ENCODE measurements around the gene NINL. TPM values are rescaled to one million over a fixed set of nuclear protein-coding genes. Genes with fewer than 3 reads are reported as not detected.

Gene NINL
- polyA plus RNA-seq, 1 of the 3 experiments (the other 2 are of a cell fraction), result 22.5 TPM

GRCh38 chr20:25626779-25627178 is 41.4 kb upstream of the NINL start:
- Histone ChIP-seq H3K27me3 (ENCODE audit: insufficient read depth) (no peaks in the 10 kb centered on the region), H3K27ac (ENCODE audit: low read depth in 2 of 2, low read length in 1 of 2) (no peak overlapping the region), H2AFZ (ENCODE audit: low read depth) (no peak overlapping the region), H3K79me2 (ENCODE audit: insufficient read depth) (peaks cover 17% of the 10 kb centered on the region), H3F3A (replicated peaks; ENCODE audit: insufficient read depth) (no peaks in the 10 kb centered on the region), H3K4me2 (no peak overlapping the region), H3K9ac (no peak overlapping the region), H3K4me3 (ENCODE audit: low read depth in 2 of 2, low read length in 1 of 2) (no peak overlapping the region), H3K4me1 (ENCODE audit: control insufficient read depth in 1 of 2, insufficient read depth in 2 of 2, low read depth in 1 of 2, low read length in 1 of 2) (peaks cover 0 to 19% of the 10 kb centered on the region in 2 experiments; a peak in 3 of 4 replicates), H3K9me3 (no peaks in the 10 kb centered on the region), H3K9me2 (no peaks in the 10 kb centered on the region), H3K36me3 (replicated peaks in 1 of 2; ENCODE audit: control insufficient read depth in 1 of 2, insufficient read depth in 2 of 2, low read length in 1 of 2) (no peaks in the 10 kb centered on the region), H4K20me1 (ENCODE audit: insufficient read depth) (no peaks in the 10 kb centered on the region)
- ChIA-PET CTCF (no interaction called here), POLR2A (no interaction called here)
- TF ChIP-seq FOSL2 (IDR thresholded peaks at IDR 0.05; ENCODE audit: borderline replicate concordance, low read depth), result no peak
- no peak for TF ChIP-seq SIN3A (IDR thresholded peaks at IDR 0.05; ENCODE audit: borderline replicate concordance, low read depth, low read length)
- TF ChIP-seq, protein P1, sequence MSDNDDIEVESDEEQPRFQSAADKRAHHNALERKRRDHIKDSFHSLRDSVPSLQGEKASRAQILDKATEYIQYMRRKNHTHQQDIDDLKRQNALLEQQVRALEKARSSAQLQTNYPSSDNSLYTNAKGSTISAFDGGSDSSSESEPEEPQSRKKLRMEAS (IDR thresholded peaks at IDR 0.05; ENCODE audit: low read depth), result no peak
- TF ChIP-seq MEF2A (IDR thresholded peaks at IDR 0.05; ENCODE audit: borderline replicate concordance, low read depth), result no peak
- WGBS (ENCODE audit: low lambda C conversion rate), result 95% methylated on average over 9 of the region's 9 CpGs
- DNase-seq, result no peak

DNA sequence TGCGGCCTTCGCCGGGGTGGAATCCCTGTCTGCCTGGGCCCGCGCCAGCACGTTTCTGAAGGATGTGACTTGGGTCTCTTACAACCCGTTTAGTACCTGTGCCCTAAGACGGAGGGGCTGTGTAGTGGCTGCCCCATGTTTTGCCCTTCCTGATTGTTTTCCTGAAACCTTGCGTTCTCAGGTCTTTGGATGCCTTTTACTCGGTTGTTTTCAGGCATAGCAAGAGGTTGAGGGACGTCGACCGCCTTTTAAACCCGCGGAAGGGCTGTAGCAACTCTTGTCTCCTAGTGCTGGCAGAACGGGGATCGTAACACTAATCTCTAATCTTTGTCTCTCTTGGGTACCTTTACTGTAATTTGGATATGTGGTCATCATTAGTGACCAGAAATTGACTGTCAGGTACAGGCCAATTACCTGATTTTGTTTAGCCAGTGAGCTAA is 39.2 kb upstream of the NINL start:
- Histone ChIP-seq H4K20me1 (ENCODE audit: insufficient read depth) (no peaks in the 10 kb centered on the region; the same call in 1 of the 2 replicates), H3K9ac (peak overlapping the region; percentile 96), H3F3A (replicated peaks; ENCODE audit: insufficient read depth) (no peaks in the 10 kb centered on the region), H3K4me3 (ENCODE audit: low read depth in 2 of 2, low read length in 1 of 2) (peak overlapping the region; percentile 86 to 94), H3K27ac (ENCODE audit: low read depth in 2 of 2, low read length in 1 of 2) (peak overlapping the region; percentile 81 to 98), H3K9me2 (no peaks in the 10 kb centered on the region), H3K79me2 (ENCODE audit: insufficient read depth) (peaks cover 40% of the 10 kb centered on the region), H2AFZ (ENCODE audit: low read depth) (peak overlapping the region; percentile 88), H3K9me3 (no peaks in the 10 kb centered on the region), H3K27me3 (ENCODE audit: insufficient read depth) (no peaks in the 10 kb centered on the region), H3K4me2 (peak overlapping the region; percentile 96), H3K36me3 (replicated peaks in 1 of 2; ENCODE audit: control insufficient read depth in 1 of 2, insufficient read depth in 2 of 2, low read length in 1 of 2) (peaks cover 0 to 6% of the 10 kb centered on the region in 2 experiments), H3K4me1 (ENCODE audit: control insufficient read depth in 1 of 2, insufficient read depth in 2 of 2, low read depth in 1 of 2, low read length in 1 of 2) (peaks cover 0 to 19% of the 10 kb centered on the region in 2 experiments; a peak in 3 of 4 replicates)
- ChIA-PET POLR2A (no interaction called here), CTCF (no interaction called here)
- 46% methylated on average over 12 of the region's 17 CpGs for WGBS (ENCODE audit: low lambda C conversion rate)
- DNase-seq, result no peak
- TF ChIP-seq YY1 (IDR thresholded peaks at IDR 0.05; ENCODE audit: low read depth) (no peak), MEF2A (IDR thresholded peaks at IDR 0.05; ENCODE audit: borderline replicate concordance, low read depth) (no peak), SIN3A (IDR thresholded peaks at IDR 0.05; ENCODE audit: borderline replicate concordance, low read depth, low read length) (0 out of 2 replicates have a peak, but pooled peaks have one; percentile 3)

- H3K36me3 ChIP-seq (replicated peaks in 1 of 2; ENCODE audit: control insufficient read depth in 1 of 2, insufficient read depth in 2 of 2, low read length in 1 of 2), result peaks cover 0 to 6% of the 10 kb centered on the region in 2 experiments
- no peaks in the 10 kb centered on the region for H3K9me2 ChIP-seq
- H3K79me2 ChIP-seq (ENCODE audit: insufficient read depth), result peaks cover 41% of the 10 kb centered on the region
- no peaks in the 10 kb centered on the region; the same call in 1 of the 2 replicates for H4K20me1 ChIP-seq (ENCODE audit: insufficient read depth)
- peak within 1 kb of the TSS; percentile 90 for H2AFZ ChIP-seq (ENCODE audit: low read depth)
- no peaks in the 10 kb centered on the region for H3F3A ChIP-seq (replicated peaks; ENCODE audit: insufficient read depth)
- H3K9me3 ChIP-seq, result no peaks in the 10 kb centered on the region
- H3K9ac ChIP-seq, result peak within 1 kb of the TSS; percentile 96
- peak within 1 kb of the TSS; percentile 86 to 94 for H3K4me3 ChIP-seq (ENCODE audit: low read depth in 2 of 2, low read length in 1 of 2)
- H3K4me1 ChIP-seq (ENCODE audit: control insufficient read depth in 1 of 2, insufficient read depth in 2 of 2, low read depth in 1 of 2, low read length in 1 of 2), result peaks cover 0 to 19% of the 10 kb centered on the region in 2 experiments; a peak in 3 of 4 replicates
- peak within 1 kb of the TSS; percentile 81 to 98 for H3K27ac ChIP-seq (ENCODE audit: low read depth in 2 of 2, low read length in 1 of 2)
- peak within 1 kb of the TSS; percentile 96 for H3K4me2 ChIP-seq
- H3K27me3 ChIP-seq (ENCODE audit: insufficient read depth), result no peaks in the 10 kb centered on the region
- ChIA-PET CTCF (interaction anchor here (1.2 kb wide), 1 partner anchor 129 kb away, joined by 3 read pairs; no protein-coding TSS in a partner anchor), POLR2A (interaction anchor here (1.9 kb wide), 1 partner anchor 39 kb away, joined by 4 read pairs; no protein-coding TSS in a partner anchor)
- WGBS (ENCODE audit: low lambda C conversion rate), result under 1% methylated on average over 36 of the region's 81 CpGs
- peak; percentile 97 for DNase-seq
- TF ChIP-seq GABPA (IDR thresholded peaks at IDR 0.05; ENCODE audit: low read depth), result no peak
- TF ChIP-seq, protein P2, sequence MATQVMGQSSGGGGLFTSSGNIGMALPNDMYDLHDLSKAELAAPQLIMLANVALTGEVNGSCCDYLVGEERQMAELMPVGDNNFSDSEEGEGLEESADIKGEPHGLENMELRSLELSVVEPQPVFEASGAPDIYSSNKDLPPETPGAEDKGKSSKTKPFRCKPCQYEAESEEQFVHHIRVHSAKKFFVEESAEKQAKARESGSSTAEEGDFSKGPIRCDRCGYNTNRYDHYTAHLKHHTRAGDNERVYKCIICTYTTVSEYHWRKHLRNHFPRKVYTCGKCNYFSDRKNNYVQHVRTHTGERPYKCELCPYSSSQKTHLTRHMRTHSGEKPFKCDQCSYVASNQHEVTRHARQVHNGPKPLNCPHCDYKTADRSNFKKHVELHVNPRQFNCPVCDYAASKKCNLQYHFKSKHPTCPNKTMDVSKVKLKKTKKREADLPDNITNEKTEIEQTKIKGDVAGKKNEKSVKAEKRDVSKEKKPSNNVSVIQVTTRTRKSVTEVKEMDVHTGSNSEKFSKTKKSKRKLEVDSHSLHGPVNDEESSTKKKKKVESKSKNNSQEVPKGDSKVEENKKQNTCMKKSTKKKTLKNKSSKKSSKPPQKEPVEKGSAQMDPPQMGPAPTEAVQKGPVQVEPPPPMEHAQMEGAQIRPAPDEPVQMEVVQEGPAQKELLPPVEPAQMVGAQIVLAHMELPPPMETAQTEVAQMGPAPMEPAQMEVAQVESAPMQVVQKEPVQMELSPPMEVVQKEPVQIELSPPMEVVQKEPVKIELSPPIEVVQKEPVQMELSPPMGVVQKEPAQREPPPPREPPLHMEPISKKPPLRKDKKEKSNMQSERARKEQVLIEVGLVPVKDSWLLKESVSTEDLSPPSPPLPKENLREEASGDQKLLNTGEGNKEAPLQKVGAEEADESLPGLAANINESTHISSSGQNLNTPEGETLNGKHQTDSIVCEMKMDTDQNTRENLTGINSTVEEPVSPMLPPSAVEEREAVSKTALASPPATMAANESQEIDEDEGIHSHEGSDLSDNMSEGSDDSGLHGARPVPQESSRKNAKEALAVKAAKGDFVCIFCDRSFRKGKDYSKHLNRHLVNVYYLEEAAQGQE (IDR thresholded peaks at IDR 0.05; ENCODE audit: low read depth, low read length), result no peak; the same call in 1 of the 2 replicates
- no peak for TF ChIP-seq FOSL2 (IDR thresholded peaks at IDR 0.05; ENCODE audit: borderline replicate concordance, low read depth)
- TF ChIP-seq NRF1 (IDR thresholded peaks at IDR 0.05; ENCODE audit: low read depth, low read length), result peak; percentile 98
- TF ChIP-seq RAD21 (IDR thresholded peaks at IDR 0.05; ENCODE audit: low read length), result peak; percentile 26; the same call in 1 of the 2 replicates
- no peak; the same call in none of the 2 replicates for TF ChIP-seq YY1 (IDR thresholded peaks at IDR 0.05; ENCODE audit: low read depth)
- TF ChIP-seq, protein P3, sequence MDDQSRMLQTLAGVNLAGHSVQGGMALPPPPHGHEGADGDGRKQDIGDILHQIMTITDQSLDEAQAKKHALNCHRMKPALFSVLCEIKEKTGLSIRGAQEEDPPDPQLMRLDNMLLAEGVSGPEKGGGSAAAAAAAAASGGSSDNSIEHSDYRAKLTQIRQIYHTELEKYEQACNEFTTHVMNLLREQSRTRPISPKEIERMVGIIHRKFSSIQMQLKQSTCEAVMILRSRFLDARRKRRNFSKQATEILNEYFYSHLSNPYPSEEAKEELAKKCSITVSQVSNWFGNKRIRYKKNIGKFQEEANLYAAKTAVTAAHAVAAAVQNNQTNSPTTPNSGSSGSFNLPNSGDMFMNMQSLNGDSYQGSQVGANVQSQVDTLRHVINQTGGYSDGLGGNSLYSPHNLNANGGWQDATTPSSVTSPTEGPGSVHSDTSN (IDR thresholded peaks at IDR 0.05), result no peak
- no peak for TF ChIP-seq ELF1 (IDR thresholded peaks at IDR 0.05)
- no peak for TF ChIP-seq TCF12 (IDR thresholded peaks at IDR 0.05)
- TF ChIP-seq RFX5 (IDR thresholded peaks at IDR 0.05; ENCODE audit: low read length), result no peak
- TF ChIP-seq, protein P4, sequence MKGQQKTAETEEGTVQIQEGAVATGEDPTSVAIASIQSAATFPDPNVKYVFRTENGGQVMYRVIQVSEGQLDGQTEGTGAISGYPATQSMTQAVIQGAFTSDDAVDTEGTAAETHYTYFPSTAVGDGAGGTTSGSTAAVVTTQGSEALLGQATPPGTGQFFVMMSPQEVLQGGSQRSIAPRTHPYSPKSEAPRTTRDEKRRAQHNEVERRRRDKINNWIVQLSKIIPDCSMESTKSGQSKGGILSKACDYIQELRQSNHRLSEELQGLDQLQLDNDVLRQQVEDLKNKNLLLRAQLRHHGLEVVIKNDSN (IDR thresholded peaks at IDR 0.05; ENCODE audit: borderline replicate concordance, low read depth), result peak; percentile 35; the same call in 1 of the 2 replicates
These were observed 38.6 kb upstream of the NINL start, which contains the start of gene NANP for GRCh38 chr20:25623736-25624499. NANP (minus strand) TSS chr20:25624014; CDS start chr20:25623948, 66 bp downstream.

All from SK-N-SH (cell line).